ENCODE results near the gene TM2D1. TPM values are rescaled to one million over a fixed set of nuclear protein-coding genes. Genes with fewer than 3 reads are reported as not detected.

TM2D1 gene
- total RNA-seq: 104 TPM
- 54.0 TPM for polyA plus RNA-seq

- Histone ChIP-seq H3K4me1 (ENCODE audit: insufficient read depth) (no peaks in the 10 kb centered on the region), H3K36me3 (ENCODE audit: insufficient read depth) (no peaks in the 10 kb centered on the region), H3K4me3 (ENCODE audit: low read depth, low read length) (peak within 1 kb of the TSS; percentile 67), H3K27ac (ENCODE audit: low read depth) (peak within 1 kb of the TSS; percentile 83)
- under 1% methylated on average over 45 of the region's 45 CpGs for WGBS
- peak; percentile 88 for DNase-seq (ENCODE audit: extremely low spot score)
These were observed at the start of gene TM2D1 for GRCh38 chr1:61724813-61725694. TM2D1 (minus strand) TSS chr1:61725141; CDS start chr1:61725120, 21 bp downstream.

- WGBS: 96% methylated on average over 1 of the region's 1 CpG
- Histone ChIP-seq H3K4me3 (ENCODE audit: low read depth, low read length) (no peak overlapping the region), H3K4me1 (ENCODE audit: insufficient read depth) (no peaks in the 10 kb centered on the region), H3K27ac (ENCODE audit: low read depth) (no peak overlapping the region), H3K36me3 (ENCODE audit: insufficient read depth) (no peaks in the 10 kb centered on the region)
- no peak for DNase-seq (ENCODE audit: extremely low spot score)
These were observed 45.2 kb upstream of the TM2D1 start for GRCh38 chr1:61770131-61770530.

- no peaks in the 10 kb centered on the region for H3K4me1 ChIP-seq (ENCODE audit: insufficient read depth)
- H3K27ac ChIP-seq (ENCODE audit: low read depth): no peak overlapping the region
- WGBS: 75% methylated on average over 2 of the region's 2 CpGs
- H3K36me3 ChIP-seq (ENCODE audit: insufficient read depth): peaks cover 2% of the 10 kb centered on the region
- H3K4me3 ChIP-seq (ENCODE audit: low read depth, low read length): no peak overlapping the region
- DNase-seq (ENCODE audit: extremely low spot score): no peak
These were observed 33.0 kb upstream of the TM2D1 start for GRCh38 chr1:61757950-61758349.

- no peak for DNase-seq (ENCODE audit: extremely low spot score)
- Histone ChIP-seq H3K4me1 (ENCODE audit: insufficient read depth) (no peaks in the 10 kb centered on the region), H3K36me3 (ENCODE audit: insufficient read depth) (no peaks in the 10 kb centered on the region), H3K4me3 (ENCODE audit: low read depth, low read length) (no peak overlapping the region), H3K27ac (ENCODE audit: low read depth) (no peak overlapping the region)
- WGBS: 86% methylated on average over 3 of the region's 3 CpGs
These were observed 31.8 kb upstream of the TM2D1 start for GRCh38 chr1:61756773-61757172.

GRCh38 chr1:61754545-61754944, 29.6 kb upstream of the TM2D1 start:
- DNase-seq (ENCODE audit: extremely low spot score): no peak
- Histone ChIP-seq H3K36me3 (ENCODE audit: insufficient read depth) (no peaks in the 10 kb centered on the region), H3K27ac (ENCODE audit: low read depth) (no peak overlapping the region), H3K4me1 (ENCODE audit: insufficient read depth) (no peaks in the 10 kb centered on the region), H3K4me3 (ENCODE audit: low read depth, low read length) (no peak overlapping the region)
- 83% methylated on average over 4 of the region's 4 CpGs for WGBS

GRCh38 chr1:61753998-61754508, 29.1 kb upstream of the TM2D1 start:
- 85% methylated on average over 1 of the region's 1 CpG for WGBS

GRCh38 chr1:61752921-61753389, 28.0 kb upstream of the TM2D1 start:
- 74% methylated on average over 1 of the region's 1 CpG for WGBS
- DNase-seq (ENCODE audit: extremely low spot score): no peak
- no peaks in the 10 kb centered on the region for H3K36me3 ChIP-seq (ENCODE audit: insufficient read depth)
- H3K27ac ChIP-seq (ENCODE audit: low read depth): no peak overlapping the region
- H3K4me1 ChIP-seq (ENCODE audit: insufficient read depth): no peaks in the 10 kb centered on the region
- no peak overlapping the region for H3K4me3 ChIP-seq (ENCODE audit: low read depth, low read length)

More at GRCh38 chr1:61753998-61754508, 29.1 kb upstream of the TM2D1 start:
- Histone ChIP-seq H3K4me1 (ENCODE audit: insufficient read depth) (no peaks in the 10 kb centered on the region), H3K36me3 (ENCODE audit: insufficient read depth) (no peaks in the 10 kb centered on the region), H3K4me3 (ENCODE audit: low read depth, low read length) (no peak overlapping the region), H3K27ac (ENCODE audit: low read depth) (no peak overlapping the region)
- no peak for DNase-seq (ENCODE audit: extremely low spot score)

GRCh38 chr1:61749574-61749973, 24.6 kb upstream of the TM2D1 start:
- Histone ChIP-seq H3K4me1 (ENCODE audit: insufficient read depth) (no peaks in the 10 kb centered on the region), H3K36me3 (ENCODE audit: insufficient read depth) (no peaks in the 10 kb centered on the region), H3K27ac (ENCODE audit: low read depth) (no peak overlapping the region), H3K4me3 (ENCODE audit: low read depth, low read length) (no peak overlapping the region)
- WGBS: 96% methylated on average over 2 of the region's 2 CpGs
- no peak for DNase-seq (ENCODE audit: extremely low spot score)

- 96% methylated on average over 4 of the region's 4 CpGs for WGBS
- no peak overlapping the region for H3K27ac ChIP-seq (ENCODE audit: low read depth)
- H3K36me3 ChIP-seq (ENCODE audit: insufficient read depth): no peaks in the 10 kb centered on the region
- no peak overlapping the region for H3K4me3 ChIP-seq (ENCODE audit: low read depth, low read length)
- no peak for DNase-seq (ENCODE audit: extremely low spot score)
- no peaks in the 10 kb centered on the region for H3K4me1 ChIP-seq (ENCODE audit: insufficient read depth)
These were observed 23.6 kb upstream of the TM2D1 start for GRCh38 chr1:61748566-61748965.

GRCh38 chr1:61746813-61747212, 21.9 kb upstream of the TM2D1 start:
- no peaks in the 10 kb centered on the region for H3K4me1 ChIP-seq (ENCODE audit: insufficient read depth)
- H3K36me3 ChIP-seq (ENCODE audit: insufficient read depth): no peaks in the 10 kb centered on the region
- no peak overlapping the region for H3K27ac ChIP-seq (ENCODE audit: low read depth)
- no peak for DNase-seq (ENCODE audit: extremely low spot score)
- H3K4me3 ChIP-seq (ENCODE audit: low read depth, low read length): no peak overlapping the region
- WGBS: 64% methylated on average over 1 of the region's 1 CpG

- Histone ChIP-seq H3K4me1 (ENCODE audit: insufficient read depth) (no peaks in the 10 kb centered on the region), H3K27ac (ENCODE audit: low read depth) (no peak overlapping the region), H3K4me3 (ENCODE audit: low read depth, low read length) (no peak overlapping the region), H3K36me3 (ENCODE audit: insufficient read depth) (no peaks in the 10 kb centered on the region)
- WGBS: 60% methylated on average over 6 of the region's 6 CpGs
- no peak for DNase-seq (ENCODE audit: extremely low spot score)
These were observed 19.0 kb upstream of the TM2D1 start for GRCh38 chr1:61743716-61744580.

GRCh38 chr1:61743431-61743705, 18.4 kb upstream of the TM2D1 start:
- peak overlapping the region; percentile 99 for H3K27ac ChIP-seq (ENCODE audit: low read depth)
- no peaks in the 10 kb centered on the region for H3K4me1 ChIP-seq (ENCODE audit: insufficient read depth)
- H3K36me3 ChIP-seq (ENCODE audit: insufficient read depth): no peaks in the 10 kb centered on the region
- WGBS: 61% methylated on average over 5 of the region's 5 CpGs
- no peak for DNase-seq (ENCODE audit: extremely low spot score)
- H3K4me3 ChIP-seq (ENCODE audit: low read depth, low read length): peak overlapping the region; percentile 98

GRCh38 chr1:61742620-61743430, 17.9 kb upstream of the TM2D1 start:
- Histone ChIP-seq H3K27ac (ENCODE audit: low read depth) (peak overlapping the region; percentile 99), H3K36me3 (ENCODE audit: insufficient read depth) (no peaks in the 10 kb centered on the region), H3K4me3 (ENCODE audit: low read depth, low read length) (peak overlapping the region; percentile 98), H3K4me1 (ENCODE audit: insufficient read depth) (no peaks in the 10 kb centered on the region)
- peak; percentile 21 for DNase-seq (ENCODE audit: extremely low spot score)
- 1% methylated on average over 73 of the region's 74 CpGs for WGBS
